Measurements from ENCODE around the gene ZNF469.

The ZNF469 gene

DNA sequence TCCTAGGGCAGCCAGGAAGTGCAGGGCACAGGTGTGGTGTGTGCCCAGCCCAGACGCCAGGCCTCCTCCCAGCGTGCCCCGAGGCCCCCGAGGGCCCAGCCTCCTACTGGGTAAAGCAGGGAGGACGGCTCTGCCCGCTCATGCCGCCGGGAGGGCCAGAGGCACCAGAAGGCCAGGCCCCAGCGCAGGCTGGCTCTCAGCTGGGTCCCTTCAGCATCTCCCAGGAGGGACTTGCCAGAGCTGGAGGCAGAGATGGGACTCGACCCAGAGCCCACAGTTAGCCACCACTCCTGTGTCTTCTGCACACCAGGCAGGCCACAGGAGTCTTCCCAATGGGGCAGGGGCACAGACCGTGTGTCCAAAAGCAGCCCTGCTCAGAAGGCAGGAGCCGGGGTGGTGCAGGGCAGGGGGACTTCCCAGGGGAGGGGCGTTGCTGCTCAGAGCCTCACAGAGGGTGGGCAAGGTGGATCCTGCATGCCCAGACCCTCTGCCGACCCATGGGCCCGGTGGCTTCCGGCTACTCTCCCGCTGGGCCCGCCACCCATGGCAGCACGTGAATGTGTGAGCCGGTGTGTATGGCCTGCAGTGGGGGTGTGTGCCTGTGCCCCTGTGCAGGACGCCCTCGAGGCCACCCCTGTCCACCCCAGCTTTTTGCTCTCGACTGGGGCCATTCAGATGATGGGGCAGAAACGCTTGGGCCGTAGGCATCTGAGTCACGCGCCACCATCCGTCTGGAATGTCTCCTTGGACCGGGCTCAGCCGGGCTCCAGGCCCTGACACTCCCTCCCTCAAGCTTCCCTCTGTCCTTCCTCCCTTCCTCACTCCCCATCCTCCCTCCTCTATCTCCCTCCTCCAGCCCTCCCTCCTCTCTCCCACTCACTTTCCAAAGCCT is 5.7 kb upstream of the ZNF469 start:
- no peak for DNase-seq (ENCODE audit: low read depth in 2 of 2)

DNA sequence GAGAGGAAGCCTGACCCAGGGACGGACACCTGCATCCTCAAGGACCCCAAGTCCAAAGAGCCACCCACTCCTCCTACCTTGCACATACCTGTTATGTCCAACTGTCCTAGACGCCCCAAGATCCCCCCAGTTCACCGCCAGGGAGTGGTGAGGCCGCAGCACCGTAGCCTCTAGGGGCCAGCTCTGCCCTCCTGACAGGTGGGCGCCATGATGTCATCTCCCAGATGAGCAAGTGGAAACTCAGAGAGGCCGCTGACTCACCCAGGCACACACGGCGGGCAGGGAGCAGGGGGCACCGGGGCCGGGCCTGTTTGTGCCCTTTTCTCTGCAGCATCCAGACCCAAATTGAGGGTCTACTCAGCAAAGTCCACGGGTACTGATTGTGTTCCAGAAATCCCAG is 4.8 kb upstream of the ZNF469 start:
- no peak for DNase-seq (ENCODE audit: low read depth in 2 of 2)

DNA sequence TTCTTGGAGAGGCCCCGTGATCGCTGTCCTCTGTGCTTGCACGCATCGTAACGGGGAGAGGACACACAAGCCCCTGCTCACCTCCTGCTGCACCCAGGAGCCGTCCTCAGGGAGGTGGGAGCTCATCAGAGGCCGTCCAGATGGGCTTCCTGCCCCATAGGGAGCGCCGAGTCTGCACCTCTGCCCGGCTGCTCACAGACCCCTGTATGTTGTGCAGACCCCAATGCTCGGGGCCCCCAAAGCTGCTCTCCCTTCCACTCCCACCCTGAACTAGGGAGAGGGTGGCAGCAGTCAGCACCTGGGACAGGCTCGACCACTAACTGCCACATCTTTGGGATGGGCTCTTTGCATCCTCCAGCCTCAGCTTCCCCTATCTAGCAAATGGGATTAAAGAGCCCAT is 4.4 kb upstream of the ZNF469 start:
- DNase-seq (ENCODE audit: low read depth in 2 of 2), result no peak

DNA sequence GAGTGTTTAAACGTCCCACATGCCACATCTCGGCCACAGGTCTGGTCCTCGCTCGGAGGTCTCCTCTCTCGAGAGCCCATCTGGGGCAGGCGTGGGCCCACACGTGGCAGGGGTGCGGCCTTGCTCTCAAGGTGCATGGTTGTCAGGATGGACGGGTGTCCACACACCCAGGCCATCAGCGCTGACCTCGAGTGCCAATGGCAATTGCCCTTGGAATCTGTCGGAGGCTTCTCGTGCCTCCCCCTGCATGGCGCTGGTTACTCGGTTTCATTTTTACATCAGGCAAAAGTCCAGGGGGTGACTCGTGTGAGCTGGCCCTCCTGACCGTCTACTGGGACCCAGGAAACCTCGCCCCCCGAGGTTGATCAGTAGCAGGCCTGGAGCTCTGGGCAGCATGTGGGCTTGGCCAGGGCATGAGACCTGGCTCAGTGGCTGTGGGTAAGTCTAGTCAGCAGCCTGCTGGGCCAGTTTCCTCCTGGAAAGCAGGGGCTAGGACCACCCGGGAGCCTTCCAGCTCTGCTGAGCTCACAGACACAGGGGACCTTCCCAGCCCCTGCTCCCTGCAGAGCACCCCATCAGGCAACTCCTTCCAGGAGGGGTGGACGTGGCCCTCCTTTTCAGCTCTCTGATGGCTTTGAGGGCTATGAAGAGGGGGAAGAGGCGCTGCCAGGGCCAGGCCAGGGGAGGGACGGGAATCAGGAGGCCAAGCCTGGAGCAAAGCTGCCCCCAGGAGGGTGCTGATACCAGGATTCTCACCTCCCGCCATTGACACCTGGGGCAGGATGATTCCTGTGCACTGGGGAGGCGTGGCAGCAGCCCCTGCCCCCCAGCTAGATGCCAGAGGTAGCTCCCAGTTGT is 3.7 kb upstream of the ZNF469 start:
- no peak for DNase-seq (ENCODE audit: low read depth in 2 of 2)

- DNase-seq (ENCODE audit: low read depth in 2 of 2), result no peak
These were observed 3.1 kb upstream of the ZNF469 start for GRCh38 chr16:88379694-88380040.

GRCh38 chr16:88380099-88380498 is 2.7 kb upstream of the ZNF469 start:
- no peak for DNase-seq (ENCODE audit: low read depth in 2 of 2)

GRCh38 chr16:88380619-88381018 is 2.1 kb upstream of the ZNF469 start:
- DNase-seq (ENCODE audit: low read depth in 2 of 2), result no peak

- no peak for DNase-seq (ENCODE audit: low read depth in 2 of 2)
These were observed 823 bp upstream of the ZNF469 start for GRCh38 chr16:88381820-88382451.

- no peak for DNase-seq (ENCODE audit: low read depth in 2 of 2)
These were observed 852 bp downstream of the ZNF469 start for GRCh38 chr16:88383401-88384221.

DNA sequence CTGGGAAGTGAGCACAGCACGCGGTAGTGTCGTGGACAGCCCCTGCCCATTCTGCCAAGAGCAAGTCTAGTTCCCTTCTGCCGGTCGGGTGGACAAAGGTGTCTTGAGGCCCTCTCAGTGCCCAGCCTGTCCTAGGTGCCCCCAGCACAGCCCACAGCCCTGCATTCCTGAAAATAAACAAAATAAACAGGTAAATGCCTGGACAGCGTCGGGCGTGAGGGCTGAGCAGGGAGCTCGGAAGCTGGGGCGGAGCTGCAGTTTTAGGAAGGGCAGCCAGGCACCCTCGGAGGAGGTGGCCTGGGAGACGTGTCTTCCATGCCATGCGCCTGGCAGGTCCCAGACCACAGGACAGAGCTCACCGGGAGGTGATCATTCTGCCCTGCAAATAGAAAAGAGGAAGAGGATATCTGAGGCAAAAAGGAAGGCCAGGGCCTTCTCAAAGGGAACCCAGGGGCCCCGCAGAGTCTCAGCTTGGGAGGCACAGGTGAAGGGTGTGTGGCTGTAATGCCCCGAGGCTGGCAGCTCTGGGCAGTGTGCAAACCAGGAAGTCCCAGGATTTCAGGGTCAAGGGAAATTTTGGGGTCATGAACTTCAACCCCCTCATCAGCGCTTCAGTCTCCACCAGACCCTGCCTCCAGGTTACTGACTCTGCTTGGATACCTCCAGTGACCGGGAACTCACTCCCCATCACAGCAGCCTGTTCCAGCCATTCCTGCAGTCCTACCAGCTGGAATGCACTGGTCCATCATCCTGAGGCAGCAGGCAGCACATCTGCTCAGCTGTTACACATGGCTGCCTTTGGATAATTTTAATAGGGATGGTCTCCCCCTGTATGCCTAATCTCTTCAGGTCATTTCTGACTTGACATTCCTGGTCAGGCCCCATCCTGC is 1.7 kb downstream of the ZNF469 start:
- no peak for DNase-seq (ENCODE audit: low read depth in 2 of 2)

GRCh38 chr16:88385112-88385594 is 2.4 kb downstream of the ZNF469 start:
- no peak for DNase-seq (ENCODE audit: low read depth in 2 of 2)

DNA sequence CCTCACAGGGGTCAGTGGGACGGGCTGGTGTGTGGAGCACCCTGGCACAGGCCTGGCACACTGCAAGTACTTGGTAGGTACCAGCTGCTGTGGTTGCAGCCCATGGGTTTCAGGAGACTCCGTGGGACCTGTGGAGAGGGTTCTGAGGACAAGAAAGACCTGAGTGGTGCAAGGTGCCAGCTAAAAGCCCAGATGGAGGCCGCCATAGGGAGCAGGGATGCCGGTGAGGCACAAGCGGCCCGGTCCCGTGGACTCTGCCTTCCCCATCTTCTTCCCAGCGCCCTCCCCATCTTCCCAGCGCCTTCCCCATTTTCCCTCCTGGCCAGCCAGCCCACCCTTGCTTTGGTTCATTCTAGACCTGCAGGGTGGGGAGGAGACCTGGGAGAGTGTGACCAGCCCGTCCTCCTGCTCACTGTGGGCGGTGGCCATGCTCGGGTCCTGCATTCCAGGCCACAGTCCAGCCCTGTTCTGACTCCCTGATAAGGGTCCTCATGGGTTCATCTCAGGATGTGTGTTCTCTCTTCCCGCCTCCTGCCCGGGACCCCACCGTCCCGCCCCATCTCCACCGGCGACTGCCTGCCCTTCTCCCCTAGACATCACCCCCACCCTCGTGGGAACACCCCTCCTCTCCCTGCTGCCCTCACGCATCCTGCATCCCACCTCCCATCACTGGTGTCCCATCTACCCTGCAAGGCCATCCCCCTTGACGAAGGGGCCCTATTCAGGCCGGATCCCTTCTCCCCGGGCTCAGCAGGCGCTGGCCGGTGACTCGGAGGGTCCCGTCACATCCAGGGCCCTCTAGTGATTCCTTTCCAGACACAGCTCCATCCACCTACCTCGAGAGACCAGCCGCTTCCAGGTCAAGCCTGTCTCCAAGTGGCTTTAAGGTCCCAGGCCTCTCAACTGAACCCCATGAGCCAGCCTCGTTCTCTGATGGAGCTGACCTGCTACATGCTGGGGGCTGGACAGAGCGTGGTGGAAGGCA is 3.4 kb downstream of the ZNF469 start:
- DNase-seq (ENCODE audit: low read depth in 2 of 2), result no peak

GRCh38 chr16:88387180-88387765 is 4.5 kb downstream of the ZNF469 start:
- no peak for DNase-seq (ENCODE audit: low read depth in 2 of 2)

DNA sequence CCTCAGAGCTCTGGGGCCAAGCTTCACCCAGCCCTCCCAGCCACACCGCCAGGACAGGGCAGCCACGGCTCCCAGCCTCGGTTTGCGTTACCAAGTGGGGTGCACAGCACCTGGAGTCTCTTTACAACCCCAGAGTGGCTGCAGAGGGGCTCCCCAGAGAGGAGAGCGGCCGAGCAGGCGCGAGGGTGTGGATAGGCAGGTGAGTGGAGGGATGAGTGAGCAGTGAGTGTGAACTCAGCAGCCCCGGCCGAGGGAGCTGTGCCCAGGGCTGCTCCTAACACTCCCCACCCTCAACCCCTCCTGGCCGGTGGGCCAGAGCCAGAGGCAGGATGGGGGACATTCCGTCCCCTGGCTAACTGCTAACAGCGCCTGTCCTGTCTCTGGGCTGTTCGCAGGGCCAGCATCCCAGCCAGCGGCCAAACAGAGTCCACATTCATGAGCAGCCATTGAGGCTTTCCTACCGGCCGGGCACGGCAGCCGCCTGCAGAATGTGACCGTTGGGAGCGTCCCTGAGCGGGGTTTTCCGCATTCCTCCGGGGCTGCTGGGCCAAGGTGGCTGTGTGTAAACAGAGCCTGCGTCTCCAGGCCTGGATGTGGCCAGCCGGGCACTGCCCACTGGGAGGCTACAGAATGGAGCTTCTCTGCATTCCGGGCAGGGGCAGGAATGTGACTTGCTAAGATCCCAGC is 5.3 kb downstream of the ZNF469 start:
- no peak for DNase-seq (ENCODE audit: low read depth in 2 of 2)

DNA sequence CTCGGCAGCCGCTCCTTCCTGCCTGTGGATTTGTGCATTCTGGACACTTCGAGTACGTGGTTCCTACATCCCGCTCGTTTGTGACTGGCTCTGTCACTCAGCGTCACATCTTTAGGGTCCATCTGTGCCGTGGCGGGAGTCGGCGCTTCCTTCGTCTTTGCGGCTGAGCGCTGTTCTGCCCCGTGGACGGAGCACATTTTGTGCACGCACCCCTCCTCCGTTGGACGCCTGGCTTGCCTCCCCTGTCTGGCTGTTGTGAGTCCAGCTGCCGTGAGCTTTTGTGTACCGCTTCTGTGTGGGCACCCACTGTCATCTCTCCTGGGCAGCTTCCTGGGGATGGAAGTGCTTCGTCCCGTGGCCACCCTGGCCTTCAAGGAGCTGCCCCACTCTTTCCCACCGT is 6.4 kb downstream of the ZNF469 start:
- DNase-seq (ENCODE audit: low read depth in 2 of 2), result no peak

GRCh38 chr16:88389621-88390160 is 6.9 kb downstream of the ZNF469 start:
- DNase-seq (ENCODE audit: low read depth in 2 of 2), result no peak

GRCh38 chr16:88390265-88390664 is 7.5 kb downstream of the ZNF469 start:
- DNase-seq (ENCODE audit: low read depth in 2 of 2), result no peak

- DNase-seq (ENCODE audit: low read depth in 2 of 2), result no peak
These were observed 8.0 kb downstream of the ZNF469 start for GRCh38 chr16:88390735-88391134.

All from stimulated activated CD8-positive, alpha-beta memory T cell treated with anti-CD3 and anti-CD28 coated beads, Interleukin-2, amount 100 ng/mL, for 1 hour (primary cell).